G401 (cell line): Measurements from ENCODE around the gene IPO4. TPM values are rescaled to one million over a fixed set of nuclear protein-coding genes. Genes with fewer than 3 reads are reported as not detected.

Source experiments
- DNase-seq: peaks from one replicate; pipeline ENCODE4 v3.0.0-alpha.2; 2015; ENCODE audit warnings: low spot score
- in situ Hi-C: cut with HindIII; loops from 2 replicates; pipeline ENCODE4 v1.10.0; 2016; ENCODE audit warnings: low sequenced_read_pairs, mixed read lengths
- total RNA-seq: library from RNA; depleted of rRNA; stranded (reverse); fragments of >200 nt; shearing (Covaris generic); gene quantifications from 2 replicates; pipeline ENCODE4 v1.2.3, GENCODE V29; 2014

IPO4 gene
- total RNA-seq, 1 experiment from 2014 or later = 80.4 TPM

- no peak for DNase-seq
- in situ Hi-C loops = no loop called here
Observed at GRCh38 chr14:24178399-24179178, 10.0 kb downstream of the IPO4 start.

- no peak for DNase-seq
- in situ Hi-C loops = no loop called here
Observed at GRCh38 chr14:24177891-24178290, 10.7 kb downstream of the IPO4 start.

- DNase-seq = no peak
- in situ Hi-C loops = no loop called here
Observed at GRCh38 chr14:24177041-24177825, 11.4 kb downstream of the IPO4 start.

GRCh38 chr14:24176599-24176998 is 12.0 kb downstream of the IPO4 start:
- no peak for DNase-seq
- in situ Hi-C loops = no loop called here

- DNase-seq = peak; percentile 43
- in situ Hi-C loops = no loop called here
Observed at GRCh38 chr14:24172871-24173281, 15.7 kb downstream of the IPO4 start.

- in situ Hi-C loops = no loop called here
- DNase-seq = peak; percentile 39
Observed at GRCh38 chr14:24172261-24172860, 16.3 kb downstream of the IPO4 start.

GRCh38 chr14:24171422-24172260 is 17.0 kb downstream of the IPO4 start, which contains the start of gene REC8:
TSS of gene REC8 (plus strand) at chr14:24172080. CDS start at chr14:24172553, 473 bp downstream.
- DNase-seq = peak; percentile 97
- in situ Hi-C loops = no loop called here

- in situ Hi-C loops = no loop called here
- no peak for DNase-seq
Observed at GRCh38 chr14:24167469-24168114, 21.0 kb downstream of the IPO4 start.

GRCh38 chr14:24165785-24166184 is 22.8 kb downstream of the IPO4 start:
- in situ Hi-C loops = no loop called here
- no peak for DNase-seq

- DNase-seq = no peak
- in situ Hi-C loops = no loop called here
Observed at GRCh38 chr14:24164518-24164991, 24.1 kb downstream of the IPO4 start.

GRCh38 chr14:24162093-24162492 is 26.5 kb downstream of the IPO4 start:
- DNase-seq = no peak
- in situ Hi-C loops = no loop called here

- DNase-seq = peak; percentile 90
- in situ Hi-C loops = no loop called here
Observed at GRCh38 chr14:24160850-24161804, 27.5 kb downstream of the IPO4 start, which contains the start of gene IRF9. TSS of gene IRF9 (plus strand) at chr14:24161265. CDS start at chr14:24162145, 880 bp downstream.

- in situ Hi-C loops = no loop called here
- no peak for DNase-seq
Observed at GRCh38 chr14:24160499-24160849, 28.1 kb downstream of the IPO4 start.

GRCh38 chr14:24159777-24160498 is 28.7 kb downstream of the IPO4 start:
- in situ Hi-C loops = no loop called here
- no peak for DNase-seq

GRCh38 chr14:24157331-24157730 is 31.3 kb downstream of the IPO4 start:
- no peak for DNase-seq
- in situ Hi-C loops = no loop called here

GRCh38 chr14:24156840-24157239 is 31.8 kb downstream of the IPO4 start:
- in situ Hi-C loops = no loop called here
- DNase-seq = no peak

GRCh38 chr14:24155100-24155499 is 33.5 kb downstream of the IPO4 start:
- no peak for DNase-seq
- in situ Hi-C loops = no loop called here
